Keratinocyte (primary cell): ENCODE results near the gene SMIM10L2A. TPM values are rescaled to one million over a fixed set of nuclear protein-coding genes. Genes with fewer than 3 reads are reported as not detected.
"Not testable (repeated sequence)": the region's sequence is repeated elsewhere in the genome, so short reads cannot be mapped to it uniquely, and the experiment has no call there.

Source experiments
- DNase-seq: peaks from one replicate; pipeline ENCODE4 v3.0.0-alpha.2; 2011; ENCODE audit warnings: low read depth, missing footprints, low spot score
- FAIRE-seq: peaks from 2 replicates; lab custom pipeline; 2011; peaks lifted over from hg19 to GRCh38; lab: Jason Lieb, UNC
- H2AFZ ChIP-seq: 2 replicates; pipeline ENCODE4 v1.6.0; 2012; ENCODE audit warnings: low read length, control low read depth, inconsistent platforms; ENCODE audit not compliant: control insufficient read depth
- H3K27ac ChIP-seq: 2 replicates; pipeline ENCODE4 v1.5.1; 2011; ENCODE audit warnings: low read length; ENCODE audit not compliant: control insufficient read depth, insufficient read depth
- H3K27me3 ChIP-seq: 3 replicates; pipeline ENCODE4 v1.6.0; 2011; ENCODE audit warnings: low read length; ENCODE audit not compliant: control insufficient read depth, insufficient read depth; ENCODE audit errors: extremely low read depth
- H3K36me3 ChIP-seq, 2 experiments: 2 replicates in 1 of 2; 3 replicates in 1 of 2; pipeline ENCODE4 v1.5.1; 2011; ENCODE audit warnings: low read length in 2 of 2, mild to moderate bottlenecking in 1 of 2; ENCODE audit not compliant: control insufficient read depth in 2 of 2, insufficient read depth in 2 of 2; ENCODE audit errors: extremely low read depth in 1 of 2
- H3K4me1 ChIP-seq: 3 replicates; pipeline ENCODE4 v1.5.1; 2011; ENCODE audit warnings: low read length; ENCODE audit not compliant: control insufficient read depth, insufficient read depth; ENCODE audit errors: extremely low read depth
- H3K4me2 ChIP-seq: 3 replicates; pipeline ENCODE4 v1.6.0; 2011; ENCODE audit warnings: low read depth, low read length; ENCODE audit not compliant: control insufficient read depth, insufficient read depth; ENCODE audit errors: extremely low read depth
- H3K4me3 ChIP-seq, 3 experiments: fragments of 200-600 bp in 1 of 3; sonication (generic) in 1 of 3; 2 replicates in 2 of 3; 3 replicates in 1 of 3; pipeline ENCODE4 v1.5.1; 2011 to 2016; ENCODE audit warnings: low read length in 3 of 3, mild to moderate bottlenecking in 3 of 3, control low read depth in 2 of 3, inconsistent platforms in 1 of 3, low read depth in 1 of 3, mixed read lengths in 1 of 3, mixed run types in 1 of 3, moderate library complexity in 1 of 3; ENCODE audit not compliant: control insufficient read depth in 2 of 3, insufficient read depth in 2 of 3; ENCODE audit errors: extremely low read depth in 1 of 3
- H3K79me2 ChIP-seq: 2 replicates; pipeline ENCODE4 v1.6.0; 2012; ENCODE audit warnings: low read length; ENCODE audit not compliant: control insufficient read depth, insufficient read depth
- H3K9ac ChIP-seq: 3 replicates; pipeline ENCODE4 v1.6.0; 2011; ENCODE audit warnings: low read length; ENCODE audit not compliant: control insufficient read depth, insufficient read depth; ENCODE audit errors: extremely low read depth
- H3K9me1 ChIP-seq: 3 replicates; pipeline ENCODE4 v1.6.0; 2011; ENCODE audit warnings: low read length; ENCODE audit not compliant: control insufficient read depth, insufficient read depth; ENCODE audit errors: extremely low read depth
- H3K9me3 ChIP-seq: 2 replicates; pipeline ENCODE4 v1.5.1; 2012; ENCODE audit warnings: low read depth, low read length; ENCODE audit not compliant: control insufficient read depth
- H4K20me1 ChIP-seq: 3 replicates; pipeline ENCODE4 v1.6.0; 2011; ENCODE audit warnings: low read length; ENCODE audit not compliant: control insufficient read depth, insufficient read depth; ENCODE audit errors: extremely low read depth
- EZH2 ChIP-seq: IDR thresholded peaks from one replicate; pipeline ENCODE4 v1.6.1; 2012; ENCODE audit warnings: inconsistent platforms, mild to moderate bottlenecking, low read length, moderate library complexity
- dilution Hi-C: fragments of 300-500 bp; cut with MboI; formaldehyde crosslinking; loops from one replicate; pipeline ENCODE4 v1.7.0; 2020; ENCODE audit warnings: low sequenced_read_pairs; ENCODE audit not compliant: extremely low pct_ligation_motif_present
- polyA plus RNA-seq, 5 experiments: library from polyadenylated mRNA; depleted of rRNA in 3 of 5; stranded (reverse) in 3 of 5; stranded (forward) in 1 of 5; unstranded in 1 of 5; fragments of >200 nt; gene quantifications; 1 replicate in 1 of 5; 2 replicates in 3 of 5; 3 replicates in 1 of 5; pipeline versions ENCODE4 v1.2.1 to v1.2.3, GENCODE V29; 2011 to 2012; ENCODE audit warnings: missing spikeins in 2 of 5, low read depth in 1 of 5, low replicate concordance in 1 of 5
- TF ChIP-seq, protein P1 (sequence below), 3 experiments: IDR thresholded peaks in 1 of 3; conservative IDR thresholded peaks in 1 of 3; optimal IDR thresholded peaks in 1 of 3; 2 replicates in 2 of 3; 3 replicates in 1 of 3; pipeline versions ENCODE3 to v1.5.1; 2011; ENCODE audit warnings: low read length in 3 of 3, mild to moderate bottlenecking in 3 of 3, moderate library complexity in 2 of 3, control low read depth in 1 of 3, inconsistent platforms in 1 of 3; ENCODE audit not compliant: insufficient read depth in 2 of 3; ENCODE audit errors: extremely low read depth in 1 of 3

The SMIM10L2A gene
- polyA plus RNA-seq, 1 donor (not counting 4 experiments of a cell fraction or from before 2014, with no cell fraction given): 0.49 TPM

DNA sequence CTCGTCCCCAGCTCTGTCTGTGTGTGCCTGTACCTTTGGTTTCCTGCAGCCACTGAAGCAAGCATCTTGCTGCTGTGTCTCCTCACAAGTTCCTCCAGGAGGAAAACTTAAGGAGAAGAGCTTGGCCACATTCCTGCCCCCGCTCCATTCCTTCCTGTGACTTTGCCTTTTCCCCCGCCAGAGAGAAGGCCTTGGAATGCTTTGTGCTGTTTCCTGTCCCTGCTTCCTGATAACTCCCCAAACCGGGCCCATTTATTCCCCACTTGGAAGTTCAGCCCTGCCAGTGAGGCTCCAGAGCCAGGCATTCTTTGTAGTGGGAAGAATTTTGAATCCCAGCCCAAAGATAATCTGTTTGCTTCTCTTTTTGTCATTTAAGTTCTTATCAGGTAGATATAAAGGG lies 33.1 kb downstream of the SMIM10L2A start:
- Histone ChIP-seq H3K4me2 (no peak overlapping the region), H2AFZ (no peak overlapping the region), H3K27ac (no peak overlapping the region), H3K79me2 (no peaks in the 10 kb centered on the region), H3K9ac (no peak overlapping the region), H3K4me3 (no peak overlapping the region), H3K36me3 (no peaks in the 10 kb centered on the region), H4K20me1 (no peaks in the 10 kb centered on the region), H3K9me3 (no peaks in the 10 kb centered on the region), H3K4me1 (no peaks in the 10 kb centered on the region), H3K9me1 (no peaks in the 10 kb centered on the region), H3K27me3 (no peaks in the 10 kb centered on the region)
- no peak for DNase-seq
- dilution Hi-C loops: no loop called here
- FAIRE-seq: no peak
- TF ChIP-seq, protein P1, sequence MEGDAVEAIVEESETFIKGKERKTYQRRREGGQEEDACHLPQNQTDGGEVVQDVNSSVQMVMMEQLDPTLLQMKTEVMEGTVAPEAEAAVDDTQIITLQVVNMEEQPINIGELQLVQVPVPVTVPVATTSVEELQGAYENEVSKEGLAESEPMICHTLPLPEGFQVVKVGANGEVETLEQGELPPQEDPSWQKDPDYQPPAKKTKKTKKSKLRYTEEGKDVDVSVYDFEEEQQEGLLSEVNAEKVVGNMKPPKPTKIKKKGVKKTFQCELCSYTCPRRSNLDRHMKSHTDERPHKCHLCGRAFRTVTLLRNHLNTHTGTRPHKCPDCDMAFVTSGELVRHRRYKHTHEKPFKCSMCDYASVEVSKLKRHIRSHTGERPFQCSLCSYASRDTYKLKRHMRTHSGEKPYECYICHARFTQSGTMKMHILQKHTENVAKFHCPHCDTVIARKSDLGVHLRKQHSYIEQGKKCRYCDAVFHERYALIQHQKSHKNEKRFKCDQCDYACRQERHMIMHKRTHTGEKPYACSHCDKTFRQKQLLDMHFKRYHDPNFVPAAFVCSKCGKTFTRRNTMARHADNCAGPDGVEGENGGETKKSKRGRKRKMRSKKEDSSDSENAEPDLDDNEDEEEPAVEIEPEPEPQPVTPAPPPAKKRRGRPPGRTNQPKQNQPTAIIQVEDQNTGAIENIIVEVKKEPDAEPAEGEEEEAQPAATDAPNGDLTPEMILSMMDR (optimal IDR thresholded peaks at IDR 0.05 in 1 of 3, IDR thresholded peaks at IDR 0.05 in 1 of 3, conservative IDR thresholded peaks at IDR 0.05 in 1 of 3; ENCODE audit: extremely low read depth in 1 of 3, insufficient read depth in 2 of 3, low read length in 3 of 3): no peak
- TF ChIP-seq EZH2: no peak

DNA sequence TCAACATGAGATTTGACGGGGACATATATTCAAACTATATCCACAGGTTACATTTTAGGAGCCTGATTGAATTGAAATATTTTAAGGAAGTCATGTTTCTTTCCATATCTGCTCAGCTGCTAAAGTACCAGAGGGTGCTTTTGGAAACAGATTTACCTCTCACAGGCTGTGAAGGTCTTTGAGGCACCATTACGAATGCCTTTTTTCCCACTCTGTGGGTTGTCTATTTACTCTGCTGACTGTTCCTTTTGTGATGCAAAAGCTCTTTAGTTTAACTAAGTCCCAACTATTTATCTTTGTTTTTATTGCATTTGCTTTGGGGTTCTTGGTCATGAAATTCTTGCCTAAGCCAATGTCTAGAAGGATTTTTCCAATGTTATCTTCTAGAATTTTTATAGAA lies 40.0 kb downstream of the SMIM10L2A start:
- not testable (repeated sequence) for H3K4me1 ChIP-seq

DNA sequence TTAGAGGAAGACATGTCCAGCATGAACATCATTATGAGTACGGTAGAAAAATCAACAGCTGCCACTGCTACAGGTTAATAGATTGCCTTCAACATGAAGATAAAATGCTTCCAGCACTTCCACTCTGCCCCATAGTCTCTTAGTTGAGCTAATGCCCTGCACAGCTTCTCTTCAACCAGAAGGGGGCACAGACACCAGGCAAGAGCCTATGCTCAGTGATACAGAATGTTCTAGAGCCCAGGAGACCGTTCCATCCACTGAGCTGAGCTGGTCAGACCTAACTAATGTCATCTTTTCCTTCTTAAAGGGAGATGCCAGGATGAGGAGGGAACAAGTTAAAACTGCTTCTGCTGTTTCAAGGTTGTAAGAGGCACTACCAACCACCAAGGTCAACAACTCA lies 42.2 kb downstream of the SMIM10L2A start:
- Histone ChIP-seq H3K36me3 (no peaks in the 10 kb centered on the region), H3K79me2 (no peaks in the 10 kb centered on the region), H3K4me3 (no peak overlapping the region), H3K27ac (no peak overlapping the region), H4K20me1 (no peaks in the 10 kb centered on the region), H2AFZ (no peak overlapping the region), H3K4me1 (no peaks in the 10 kb centered on the region), H3K9ac (no peak overlapping the region), H3K27me3 (peaks cover under 1% of the 10 kb centered on the region), H3K9me3 (no peaks in the 10 kb centered on the region), H3K4me2 (no peak overlapping the region), H3K9me1 (no peaks in the 10 kb centered on the region)
- TF ChIP-seq EZH2: no peak
- TF ChIP-seq, protein P1 (optimal IDR thresholded peaks at IDR 0.05 in 1 of 3, IDR thresholded peaks at IDR 0.05 in 1 of 3, conservative IDR thresholded peaks at IDR 0.05 in 1 of 3; ENCODE audit: extremely low read depth in 1 of 3, insufficient read depth in 2 of 3, low read length in 3 of 3): peak; percentile 16 to 38 (median 38)
- dilution Hi-C loops: no loop called here
- DNase-seq (no peak), FAIRE-seq (no peak)

More for the DNA sequence above, 40.0 kb downstream of the SMIM10L2A start:
- H4K20me1 ChIP-seq, H3K27me3 ChIP-seq, H3K9ac ChIP-seq, H3K4me3 ChIP-seq, H3K9me1 ChIP-seq, H3K27ac ChIP-seq, H3K36me3 ChIP-seq, H3K79me2 ChIP-seq, dilution Hi-C loops, H3K9me3 ChIP-seq, FAIRE-seq, H2AFZ ChIP-seq, H3K4me2 ChIP-seq, DNase-seq: not testable (repeated sequence)
